Measurements from ENCODE around the gene TXLNA. TPM values are rescaled to one million over a fixed set of nuclear protein-coding genes. Genes with fewer than 3 reads are reported as not detected.

TXLNA gene
- total RNA-seq, 1 experiment from 2014 or later = 67.3 TPM

DNA sequence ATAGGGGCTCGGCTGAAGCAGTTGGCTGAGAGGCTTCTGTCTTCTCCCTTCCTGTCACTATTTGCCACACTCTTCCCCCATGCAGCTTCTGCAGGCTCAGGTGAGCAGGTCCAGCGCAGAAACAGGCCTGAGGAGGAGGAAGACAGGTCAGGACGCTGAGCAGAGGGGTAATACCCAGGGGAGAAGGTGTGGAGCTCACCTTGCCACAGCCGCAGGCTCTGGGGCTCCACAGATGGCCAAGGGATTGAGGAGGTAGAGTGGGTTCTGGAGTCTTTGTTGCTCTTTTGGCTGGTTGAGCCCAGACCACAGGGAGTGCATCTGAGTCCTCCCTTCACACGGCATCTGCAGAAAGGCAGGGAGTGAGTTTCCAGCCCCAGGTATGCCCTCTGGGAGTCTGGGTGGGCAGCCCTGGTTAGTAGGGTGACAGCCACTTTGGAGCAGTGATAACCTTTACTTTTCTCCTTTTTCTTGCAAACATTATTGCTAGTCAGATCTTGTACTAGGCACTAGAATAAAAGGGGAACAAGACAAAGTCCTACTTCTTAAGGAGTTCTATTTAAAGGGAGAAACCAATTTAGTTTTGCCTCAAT is 52.5 kb downstream of the TXLNA start:
- H4K91ac ChIP-seq (ENCODE audit: insufficient read length, low read depth, low read length) = no peak overlapping the region
- no peak overlapping the region for H2AK5ac ChIP-seq (ENCODE audit: insufficient read length, low read length)
- no peak overlapping the region for H2BK15ac ChIP-seq (ENCODE audit: low read depth, low read length)
- H3K79me2 ChIP-seq (ENCODE audit: insufficient read depth, low read length) = no peaks in the 10 kb centered on the region
- no peak overlapping the region for H2BK12ac ChIP-seq (ENCODE audit: insufficient read length, low read depth, low read length)
- H2BK120ac ChIP-seq (ENCODE audit: low read depth, low read length, poor library complexity, severe bottlenecking) = no peak overlapping the region
- H4K5ac ChIP-seq (ENCODE audit: insufficient read length, low read depth, low read length) = no peak overlapping the region
- no peak overlapping the region for H3K14ac ChIP-seq (ENCODE audit: insufficient read depth, low read length)
- no peak overlapping the region for H3K18ac ChIP-seq (ENCODE audit: insufficient read length, low read depth, low read length)
- peaks cover 2 to 5% of the 10 kb centered on the region in 2 experiments; a peak in 3 of 4 replicates for H3K4me1 Mint-ChIP-seq
- H3K4ac ChIP-seq (ENCODE audit: low read depth, low read length) = no peak overlapping the region
- DNase-seq = no peak
- no peak overlapping the region for H3K9ac ChIP-seq (ENCODE audit: extremely low read depth, insufficient read length, low read length)
- H3K4me3 Mint-ChIP-seq = no peak overlapping the region
- H3K4me2 ChIP-seq (ENCODE audit: insufficient read depth, insufficient read length, low read length) = no peak overlapping the region
- H2BK5ac ChIP-seq (ENCODE audit: insufficient read length, low read length) = no peak overlapping the region
- TF ChIP-seq, protein P1, sequence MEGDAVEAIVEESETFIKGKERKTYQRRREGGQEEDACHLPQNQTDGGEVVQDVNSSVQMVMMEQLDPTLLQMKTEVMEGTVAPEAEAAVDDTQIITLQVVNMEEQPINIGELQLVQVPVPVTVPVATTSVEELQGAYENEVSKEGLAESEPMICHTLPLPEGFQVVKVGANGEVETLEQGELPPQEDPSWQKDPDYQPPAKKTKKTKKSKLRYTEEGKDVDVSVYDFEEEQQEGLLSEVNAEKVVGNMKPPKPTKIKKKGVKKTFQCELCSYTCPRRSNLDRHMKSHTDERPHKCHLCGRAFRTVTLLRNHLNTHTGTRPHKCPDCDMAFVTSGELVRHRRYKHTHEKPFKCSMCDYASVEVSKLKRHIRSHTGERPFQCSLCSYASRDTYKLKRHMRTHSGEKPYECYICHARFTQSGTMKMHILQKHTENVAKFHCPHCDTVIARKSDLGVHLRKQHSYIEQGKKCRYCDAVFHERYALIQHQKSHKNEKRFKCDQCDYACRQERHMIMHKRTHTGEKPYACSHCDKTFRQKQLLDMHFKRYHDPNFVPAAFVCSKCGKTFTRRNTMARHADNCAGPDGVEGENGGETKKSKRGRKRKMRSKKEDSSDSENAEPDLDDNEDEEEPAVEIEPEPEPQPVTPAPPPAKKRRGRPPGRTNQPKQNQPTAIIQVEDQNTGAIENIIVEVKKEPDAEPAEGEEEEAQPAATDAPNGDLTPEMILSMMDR (conservative IDR thresholded peaks at IDR 0.05) = no peak
- no peak overlapping the region for H2BK20ac ChIP-seq (ENCODE audit: low read depth, low read length, poor library complexity, severe bottlenecking)
- H3K23me2 ChIP-seq (ENCODE audit: insufficient read length, low read depth, low read length, poor library complexity, severe bottlenecking) = no peaks in the 10 kb centered on the region
- H3K9me3 Mint-ChIP-seq = no peaks in the 10 kb centered on the region
- no peak overlapping the region for H3K56ac ChIP-seq (ENCODE audit: insufficient read length, low read depth, low read length)
- H2AFZ ChIP-seq (ENCODE audit: low read length) = no peak overlapping the region
- no peak overlapping the region for H3K23ac ChIP-seq (ENCODE audit: insufficient read length, low read depth, low read length)
- no peaks in the 10 kb centered on the region for H3K4me1 ChIP-seq (ENCODE audit: insufficient read depth, low read length)
- no peak overlapping the region for H3T11ph ChIP-seq (ENCODE audit: low read length)
- peaks cover 27 to 72% (median 39%) of the 10 kb centered on the region in 3 experiments for H3K36me3 Mint-ChIP-seq (ENCODE audit: insufficient read depth in 1 of 3, low read depth in 3 of 3)
- no peaks in the 10 kb centered on the region for H3K79me1 ChIP-seq (ENCODE audit: insufficient read depth, low read depth, low read length, poor library complexity, severe bottlenecking)
- H3K27me3 ChIP-seq (ENCODE audit: insufficient read depth, low read length) = no peaks in the 10 kb centered on the region
- no peak overlapping the region for H4K8ac ChIP-seq (replicated peaks; ENCODE audit: insufficient read length, low read depth, low read length)
- no peaks in the 10 kb centered on the region for H3K27me3 Mint-ChIP-seq (ENCODE audit: low read depth)
- WGBS (ENCODE audit: extremely low coverage, insufficient read length, low lambda C conversion rate) = no CpG with 5 or more reads among the region's 5 CpGs
- no peaks in the 10 kb centered on the region for H4K20me1 ChIP-seq (ENCODE audit: control insufficient read depth, insufficient read depth, insufficient read length)
- peak overlapping the region in 1 of 3 experiments; percentile 89; a peak in 1 of 7 replicates for H3K27ac Mint-ChIP-seq
- H3K27ac ChIP-seq (ENCODE audit: insufficient read length, low read depth, low read length) = no peak overlapping the region
- H3K9me3 ChIP-seq (ENCODE audit: control insufficient read depth, low read depth, low read length) = no peaks in the 10 kb centered on the region

Data from H9 (cell line).